ENCODE data around the gene HPX. TPM values are rescaled to one million over a fixed set of nuclear protein-coding genes. Genes with fewer than 3 reads are reported as not detected.

Gene HPX
- total and polyA plus RNA-seq, 4 donors: 2,251 to 9,224 (median 5,760) TPM

DNA sequence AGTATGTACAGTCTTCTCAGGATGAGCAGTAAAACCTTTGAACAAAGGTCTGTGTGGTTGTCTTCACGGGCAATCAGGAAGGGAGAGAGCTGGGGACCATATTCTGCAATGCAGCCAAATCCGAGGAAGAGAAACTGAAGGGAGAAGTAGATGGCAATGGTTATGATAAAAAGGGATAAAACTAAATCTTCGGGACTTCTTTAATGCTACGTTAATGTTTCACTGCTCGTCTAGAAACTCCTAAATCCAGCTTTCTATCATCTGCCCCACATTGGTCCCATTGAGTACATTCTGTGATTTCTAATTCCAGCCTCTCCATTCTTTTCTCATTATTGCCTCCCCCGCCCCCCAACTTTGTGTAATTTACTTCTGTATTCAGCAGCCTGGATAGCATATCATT is 42.2 kb upstream of the HPX start:
- H3K27ac ChIP-seq (ENCODE audit: low read depth in 1 of 2, low read length in 2 of 2): no peak overlapping the region
- no peak for DNase-seq (ENCODE audit: low spot score)
- WGBS: 92% methylated on average over 6 of the region's 6 CpGs
- no peaks in the 10 kb centered on the region for H3K9me3 ChIP-seq (ENCODE audit: control insufficient read depth in 4 of 4, low read length in 3 of 4)
- TF ChIP-seq RXRA (IDR thresholded peaks at IDR 0.05) (no peak), RAD21 (IDR thresholded peaks at IDR 0.05) (no peak), FOXA1 (IDR thresholded peaks at IDR 0.05) (no peak), NR2F2 (IDR thresholded peaks at IDR 0.05) (no peak), JUND (IDR thresholded peaks at IDR 0.05) (no peak), EGR1 (IDR thresholded peaks at IDR 0.05; ENCODE audit: low read depth in 2 of 2) (no peak), HNF4A (conservative IDR thresholded peaks at IDR 0.05) (no peak)
- TF ChIP-seq, protein P1, sequence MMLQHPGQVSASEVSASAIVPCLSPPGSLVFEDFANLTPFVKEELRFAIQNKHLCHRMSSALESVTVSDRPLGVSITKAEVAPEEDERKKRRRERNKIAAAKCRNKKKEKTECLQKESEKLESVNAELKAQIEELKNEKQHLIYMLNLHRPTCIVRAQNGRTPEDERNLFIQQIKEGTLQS (IDR thresholded peaks at IDR 0.05): no peak
- TF ChIP-seq, protein P2, sequence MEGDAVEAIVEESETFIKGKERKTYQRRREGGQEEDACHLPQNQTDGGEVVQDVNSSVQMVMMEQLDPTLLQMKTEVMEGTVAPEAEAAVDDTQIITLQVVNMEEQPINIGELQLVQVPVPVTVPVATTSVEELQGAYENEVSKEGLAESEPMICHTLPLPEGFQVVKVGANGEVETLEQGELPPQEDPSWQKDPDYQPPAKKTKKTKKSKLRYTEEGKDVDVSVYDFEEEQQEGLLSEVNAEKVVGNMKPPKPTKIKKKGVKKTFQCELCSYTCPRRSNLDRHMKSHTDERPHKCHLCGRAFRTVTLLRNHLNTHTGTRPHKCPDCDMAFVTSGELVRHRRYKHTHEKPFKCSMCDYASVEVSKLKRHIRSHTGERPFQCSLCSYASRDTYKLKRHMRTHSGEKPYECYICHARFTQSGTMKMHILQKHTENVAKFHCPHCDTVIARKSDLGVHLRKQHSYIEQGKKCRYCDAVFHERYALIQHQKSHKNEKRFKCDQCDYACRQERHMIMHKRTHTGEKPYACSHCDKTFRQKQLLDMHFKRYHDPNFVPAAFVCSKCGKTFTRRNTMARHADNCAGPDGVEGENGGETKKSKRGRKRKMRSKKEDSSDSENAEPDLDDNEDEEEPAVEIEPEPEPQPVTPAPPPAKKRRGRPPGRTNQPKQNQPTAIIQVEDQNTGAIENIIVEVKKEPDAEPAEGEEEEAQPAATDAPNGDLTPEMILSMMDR (IDR thresholded peaks at IDR 0.05; ENCODE audit: low read depth, low read length, missing input control): no peak
- TF ChIP-seq, protein P3, sequence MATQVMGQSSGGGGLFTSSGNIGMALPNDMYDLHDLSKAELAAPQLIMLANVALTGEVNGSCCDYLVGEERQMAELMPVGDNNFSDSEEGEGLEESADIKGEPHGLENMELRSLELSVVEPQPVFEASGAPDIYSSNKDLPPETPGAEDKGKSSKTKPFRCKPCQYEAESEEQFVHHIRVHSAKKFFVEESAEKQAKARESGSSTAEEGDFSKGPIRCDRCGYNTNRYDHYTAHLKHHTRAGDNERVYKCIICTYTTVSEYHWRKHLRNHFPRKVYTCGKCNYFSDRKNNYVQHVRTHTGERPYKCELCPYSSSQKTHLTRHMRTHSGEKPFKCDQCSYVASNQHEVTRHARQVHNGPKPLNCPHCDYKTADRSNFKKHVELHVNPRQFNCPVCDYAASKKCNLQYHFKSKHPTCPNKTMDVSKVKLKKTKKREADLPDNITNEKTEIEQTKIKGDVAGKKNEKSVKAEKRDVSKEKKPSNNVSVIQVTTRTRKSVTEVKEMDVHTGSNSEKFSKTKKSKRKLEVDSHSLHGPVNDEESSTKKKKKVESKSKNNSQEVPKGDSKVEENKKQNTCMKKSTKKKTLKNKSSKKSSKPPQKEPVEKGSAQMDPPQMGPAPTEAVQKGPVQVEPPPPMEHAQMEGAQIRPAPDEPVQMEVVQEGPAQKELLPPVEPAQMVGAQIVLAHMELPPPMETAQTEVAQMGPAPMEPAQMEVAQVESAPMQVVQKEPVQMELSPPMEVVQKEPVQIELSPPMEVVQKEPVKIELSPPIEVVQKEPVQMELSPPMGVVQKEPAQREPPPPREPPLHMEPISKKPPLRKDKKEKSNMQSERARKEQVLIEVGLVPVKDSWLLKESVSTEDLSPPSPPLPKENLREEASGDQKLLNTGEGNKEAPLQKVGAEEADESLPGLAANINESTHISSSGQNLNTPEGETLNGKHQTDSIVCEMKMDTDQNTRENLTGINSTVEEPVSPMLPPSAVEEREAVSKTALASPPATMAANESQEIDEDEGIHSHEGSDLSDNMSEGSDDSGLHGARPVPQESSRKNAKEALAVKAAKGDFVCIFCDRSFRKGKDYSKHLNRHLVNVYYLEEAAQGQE (IDR thresholded peaks at IDR 0.05): no peak
- TF ChIP-seq, protein P4, sequence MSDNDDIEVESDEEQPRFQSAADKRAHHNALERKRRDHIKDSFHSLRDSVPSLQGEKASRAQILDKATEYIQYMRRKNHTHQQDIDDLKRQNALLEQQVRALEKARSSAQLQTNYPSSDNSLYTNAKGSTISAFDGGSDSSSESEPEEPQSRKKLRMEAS (IDR thresholded peaks at IDR 0.05): no peak
- TF ChIP-seq, protein P5, sequence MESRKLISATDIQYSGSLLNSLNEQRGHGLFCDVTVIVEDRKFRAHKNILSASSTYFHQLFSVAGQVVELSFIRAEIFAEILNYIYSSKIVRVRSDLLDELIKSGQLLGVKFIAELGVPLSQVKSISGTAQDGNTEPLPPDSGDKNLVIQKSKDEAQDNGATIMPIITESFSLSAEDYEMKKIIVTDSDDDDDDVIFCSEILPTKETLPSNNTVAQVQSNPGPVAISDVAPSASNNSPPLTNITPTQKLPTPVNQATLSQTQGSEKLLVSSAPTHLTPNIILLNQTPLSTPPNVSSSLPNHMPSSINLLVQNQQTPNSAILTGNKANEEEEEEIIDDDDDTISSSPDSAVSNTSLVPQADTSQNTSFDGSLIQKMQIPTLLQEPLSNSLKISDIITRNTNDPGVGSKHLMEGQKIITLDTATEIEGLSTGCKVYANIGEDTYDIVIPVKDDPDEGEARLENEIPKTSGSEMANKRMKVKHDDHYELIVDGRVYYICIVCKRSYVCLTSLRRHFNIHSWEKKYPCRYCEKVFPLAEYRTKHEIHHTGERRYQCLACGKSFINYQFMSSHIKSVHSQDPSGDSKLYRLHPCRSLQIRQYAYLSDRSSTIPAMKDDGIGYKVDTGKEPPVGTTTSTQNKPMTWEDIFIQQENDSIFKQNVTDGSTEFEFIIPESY (IDR thresholded peaks at IDR 0.05): no peak
- H3K9ac ChIP-seq (ENCODE audit: low read depth in 1 of 2, low read length in 2 of 2): no peak overlapping the region
- H3K4me3 ChIP-seq (ENCODE audit: low read depth in 1 of 3, low read length in 3 of 3): no peak overlapping the region
- peaks cover 6 to 25% (median 22%) of the 10 kb centered on the region in 4 donors for H3K4me1 ChIP-seq (ENCODE audit: control insufficient read depth in 4 of 4, insufficient read depth in 4 of 4, low read length in 3 of 4)
- H3K27me3 ChIP-seq (ENCODE audit: control insufficient read depth in 4 of 4, insufficient read depth in 4 of 4, low read length in 3 of 4): no peaks in the 10 kb centered on the region
- H3K36me3 ChIP-seq (ENCODE audit: control insufficient read depth in 4 of 4, insufficient read depth in 3 of 4, low read depth in 1 of 4, low read length in 3 of 4): peaks cover 2 to 44% (median 20%) of the 10 kb centered on the region in 4 donors

DNA sequence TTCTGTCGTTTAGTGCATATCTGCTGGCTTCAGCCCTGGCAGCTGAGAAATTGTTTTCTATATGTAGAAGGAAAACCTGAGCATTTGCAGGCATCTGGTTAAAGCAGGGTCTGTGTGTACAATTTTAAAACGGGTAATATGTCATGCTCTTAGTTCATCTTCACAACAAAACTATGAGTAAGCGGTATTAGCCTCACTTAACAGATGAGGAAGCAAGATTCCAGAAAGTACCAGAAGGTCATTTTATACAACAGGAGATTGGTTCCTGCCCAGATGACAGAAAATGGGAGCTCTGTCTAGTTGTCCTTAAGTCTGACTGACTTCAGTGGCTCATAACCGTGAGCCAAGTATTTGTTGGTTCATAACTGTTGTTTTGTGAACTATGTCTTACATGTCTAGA is 41.7 kb upstream of the HPX start:
- peaks cover 2 to 49% (median 23%) of the 10 kb centered on the region in 4 donors for H3K36me3 ChIP-seq (ENCODE audit: control insufficient read depth in 4 of 4, insufficient read depth in 3 of 4, low read depth in 1 of 4, low read length in 3 of 4)
- WGBS: 86% methylated on average over 4 of the region's 4 CpGs
- H3K4me1 ChIP-seq (ENCODE audit: control insufficient read depth in 4 of 4, insufficient read depth in 4 of 4, low read length in 3 of 4): peaks cover 6 to 25% (median 22%) of the 10 kb centered on the region in 4 donors
- TF ChIP-seq, protein P2 (IDR thresholded peaks at IDR 0.05; ENCODE audit: low read depth, low read length, missing input control): no peak
- TF ChIP-seq SP1 (IDR thresholded peaks at IDR 0.05) (no peak), YY1 (IDR thresholded peaks at IDR 0.05) (no peak), EGR1 (IDR thresholded peaks at IDR 0.05; ENCODE audit: low read depth in 2 of 2) (no peak), HNF4G (IDR thresholded peaks at IDR 0.05) (no peak), RAD21 (IDR thresholded peaks at IDR 0.05) (no peak), HNF4A (conservative IDR thresholded peaks at IDR 0.05) (no peak), JUND (IDR thresholded peaks at IDR 0.05) (no peak), NR2F2 (IDR thresholded peaks at IDR 0.05) (no peak)
- TF ChIP-seq, protein P3 (IDR thresholded peaks at IDR 0.05): no peak
- TF ChIP-seq, protein P1 (IDR thresholded peaks at IDR 0.05): no peak
- TF ChIP-seq, protein P4 (IDR thresholded peaks at IDR 0.05): no peak

More for the DNA sequence above, 41.7 kb upstream of the HPX start:
- no peak for DNase-seq (ENCODE audit: low spot score)
- Histone ChIP-seq H3K9ac (ENCODE audit: low read depth in 1 of 2, low read length in 2 of 2) (peak overlapping the region in 1 of 2 donors; percentile 88), H3K27me3 (ENCODE audit: control insufficient read depth in 4 of 4, insufficient read depth in 4 of 4, low read length in 3 of 4) (no peaks in the 10 kb centered on the region), H3K4me3 (ENCODE audit: low read depth in 1 of 3, low read length in 3 of 3) (peak overlapping the region; percentile 71 to 100 (median 99)), H3K9me3 (ENCODE audit: control insufficient read depth in 4 of 4, low read length in 3 of 4) (no peaks in the 10 kb centered on the region), H3K27ac (ENCODE audit: low read depth in 1 of 2, low read length in 2 of 2) (peak overlapping the region; percentile 26 to 91)

Data from liver (tissue), 9 donors.